GM19193 (cell line): Measurements from ENCODE around the gene CAPZA2.

Source experiments
- POLR2A ChIP-seq: IDR thresholded peaks from 4 replicates; pipeline ENCODE4 v1.6.1; 2011; ENCODE audit not compliant: insufficient read depth, insufficient read length; ENCODE audit errors: extremely low read depth

Gene CAPZA2

DNA sequence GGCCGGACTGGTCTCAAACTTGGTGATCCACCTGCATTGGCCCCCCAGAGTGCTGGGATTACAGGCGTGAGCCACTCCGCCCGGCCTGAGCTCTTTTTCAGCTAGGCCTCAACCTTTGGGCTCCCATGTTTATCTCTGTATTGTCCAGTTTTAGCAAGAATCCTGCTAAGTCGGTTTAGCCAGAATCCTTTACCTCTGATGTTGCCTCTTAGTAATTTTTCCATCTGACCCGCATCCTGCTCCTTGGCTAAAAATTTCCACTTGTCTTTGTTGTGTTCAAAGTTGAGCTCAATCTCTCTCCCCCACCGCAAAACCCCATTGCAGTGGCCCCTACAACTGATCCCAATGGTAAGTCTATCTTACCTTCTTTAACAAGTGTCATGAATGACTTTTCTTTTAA lies 70.2 kb downstream of the CAPZA2 start:
- no peak for TF ChIP-seq POLR2A

DNA sequence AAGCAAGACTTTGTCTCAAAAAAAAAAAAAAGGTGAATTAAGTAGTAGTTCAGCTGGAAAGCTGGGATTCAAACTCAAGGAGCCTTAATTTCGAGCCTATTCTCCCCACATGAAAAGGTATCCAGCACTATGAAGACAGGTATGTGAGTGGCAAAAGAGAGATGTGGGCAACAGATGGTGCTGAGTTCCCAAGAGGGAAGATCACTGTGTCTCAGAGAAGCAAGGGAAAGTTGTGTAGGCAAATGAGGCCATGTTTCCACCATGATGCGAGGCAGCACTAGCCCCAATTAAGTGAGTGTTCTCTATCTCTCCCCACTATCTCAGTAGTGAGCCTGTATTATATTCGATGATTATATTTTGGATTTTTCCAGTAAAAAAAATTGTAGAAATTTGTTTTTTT lies 71.1 kb downstream of the CAPZA2 start:
- no peak for TF ChIP-seq POLR2A

DNA sequence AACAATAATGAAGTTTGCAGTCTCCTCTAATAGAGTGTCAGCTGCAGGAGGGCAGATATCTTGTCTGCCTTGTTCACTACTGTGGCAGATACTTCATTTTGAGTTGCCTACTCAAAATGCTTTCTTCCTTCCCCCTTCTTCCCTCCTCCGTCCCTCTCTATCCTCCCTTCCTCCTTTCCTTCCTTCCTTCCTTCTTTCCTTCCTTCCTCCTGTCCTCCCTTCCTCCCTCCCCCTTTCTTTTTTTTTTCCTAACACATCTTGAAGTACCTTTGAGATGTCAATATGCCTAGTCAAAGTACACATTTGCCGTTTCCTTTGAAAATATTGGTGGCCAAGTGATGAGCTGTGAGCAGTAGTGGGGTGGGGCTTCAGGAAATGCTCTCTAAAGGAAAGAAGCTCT lies 72.2 kb downstream of the CAPZA2 start:
- no peak for TF ChIP-seq POLR2A

DNA sequence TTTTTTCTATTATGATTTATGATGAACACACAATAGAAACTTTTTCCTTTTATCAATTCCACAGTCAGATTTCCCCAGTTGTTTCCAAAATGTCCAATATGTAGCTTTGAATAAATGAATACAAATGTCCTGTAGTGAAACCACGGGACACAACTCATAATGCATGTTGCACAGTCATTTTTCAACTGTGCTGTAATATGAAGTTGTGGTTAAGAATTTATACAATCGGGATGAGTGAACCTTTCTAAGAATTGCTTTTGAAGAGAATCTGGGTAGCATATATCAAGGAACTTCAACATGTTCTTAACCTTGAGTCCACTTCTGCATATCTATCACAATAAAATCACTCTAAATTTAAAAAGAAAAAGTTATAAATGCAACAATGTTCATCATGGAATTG lies 76.3 kb downstream of the CAPZA2 start:
- TF ChIP-seq POLR2A, result no peak

DNA sequence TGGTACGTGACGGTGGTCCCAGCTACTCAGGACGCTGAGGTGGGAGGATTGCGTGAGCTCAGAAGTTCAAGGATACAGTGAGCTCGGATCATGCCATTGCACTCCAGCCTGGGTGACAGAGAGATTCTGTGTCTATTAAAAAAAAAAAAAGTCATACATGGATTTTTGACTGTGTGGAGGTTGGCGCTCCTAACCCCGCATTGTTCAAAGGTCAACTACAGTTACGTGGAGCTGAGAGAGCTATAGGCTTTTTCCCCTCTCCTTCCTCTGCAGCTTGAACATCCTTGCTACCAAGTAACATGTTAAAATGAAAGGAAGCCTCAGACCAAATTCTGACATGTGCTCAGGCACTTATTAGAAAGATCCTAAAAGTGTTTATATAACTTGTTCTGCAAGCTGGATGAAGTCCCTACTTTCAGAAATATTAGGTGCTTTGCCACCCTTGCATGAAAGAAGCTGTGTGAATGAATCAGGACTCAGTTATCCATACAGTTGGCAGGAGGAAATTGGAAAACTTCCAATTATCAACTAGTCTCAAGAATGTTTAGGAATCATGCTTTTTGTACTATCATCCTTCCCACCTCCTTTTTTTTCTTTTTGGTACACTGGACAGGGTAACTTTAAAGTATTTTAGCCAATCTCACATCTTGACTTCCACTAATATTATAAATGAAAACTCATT lies 78.4 kb downstream of the CAPZA2 start:
- no peak for TF ChIP-seq POLR2A

- TF ChIP-seq POLR2A, result no peak
These were observed 80.1 kb downstream of the CAPZA2 start for GRCh38 chr7:116942504-116942903.

DNA sequence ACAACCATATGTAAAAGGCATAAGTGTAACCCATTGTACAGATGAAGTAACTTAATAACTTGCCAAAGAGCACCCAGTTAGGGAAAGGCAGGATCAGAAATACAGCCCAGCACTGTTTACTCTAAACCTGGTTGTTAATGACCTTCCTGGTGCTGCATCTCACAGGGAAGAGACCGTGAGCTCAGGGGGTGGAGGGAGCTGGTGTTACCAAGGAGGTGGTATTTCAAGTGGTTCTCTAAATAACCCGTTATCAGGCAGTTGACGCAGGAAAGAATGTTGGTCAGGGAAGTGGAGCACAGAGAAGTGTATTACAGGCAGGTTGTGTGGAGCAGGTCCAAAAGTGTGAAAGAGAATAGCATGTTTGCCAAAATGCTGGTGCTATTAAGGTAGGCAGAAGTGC lies 86.5 kb downstream of the CAPZA2 start:
- no peak for TF ChIP-seq POLR2A

- TF ChIP-seq POLR2A, result no peak
These were observed 87.8 kb downstream of the CAPZA2 start for GRCh38 chr7:116949941-116950801.

GRCh38 chr7:116950889-116951351 lies 88.5 kb downstream of the CAPZA2 start:
- no peak for TF ChIP-seq POLR2A

- no peak for TF ChIP-seq POLR2A
These were observed 89.2 kb downstream of the CAPZA2 start for GRCh38 chr7:116951366-116952292.

- TF ChIP-seq POLR2A, result no peak
These were observed 90.4 kb downstream of the CAPZA2 start for GRCh38 chr7:116952635-116953371.

DNA sequence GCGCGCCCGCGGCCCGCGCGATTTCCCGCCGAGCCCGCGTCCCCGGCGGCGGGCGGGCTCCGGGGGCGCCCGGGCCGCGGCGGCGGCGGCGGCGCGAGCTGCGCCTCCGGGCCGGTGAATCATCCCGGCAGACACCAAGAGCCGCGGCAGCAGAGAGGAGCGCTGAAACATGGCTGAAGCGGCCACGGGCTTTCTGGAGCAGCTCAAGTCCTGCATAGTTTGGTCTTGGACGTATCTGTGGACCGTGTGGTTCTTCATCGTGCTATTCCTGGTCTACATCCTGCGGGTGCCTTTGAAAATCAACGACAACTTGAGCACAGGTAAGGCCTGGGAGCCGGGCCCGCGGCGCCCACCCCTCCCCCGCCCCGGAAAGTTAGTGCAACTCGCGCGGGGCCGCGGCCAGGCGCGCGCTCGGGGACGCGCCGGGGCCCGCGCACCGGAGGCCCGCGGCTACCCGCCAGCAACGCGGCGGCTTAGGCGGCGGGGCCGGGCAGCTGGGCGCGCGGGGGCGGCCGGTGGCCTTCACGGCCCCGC lies 91.1 kb downstream of the CAPZA2 start, which contains the start of gene ST7:
TSS of gene ST7 (plus strand) at position 130 of the 534 bp plus-strand sequence. CDS start at position 170, 40 bp downstream.
- TF ChIP-seq POLR2A, result peak; percentile 72

DNA sequence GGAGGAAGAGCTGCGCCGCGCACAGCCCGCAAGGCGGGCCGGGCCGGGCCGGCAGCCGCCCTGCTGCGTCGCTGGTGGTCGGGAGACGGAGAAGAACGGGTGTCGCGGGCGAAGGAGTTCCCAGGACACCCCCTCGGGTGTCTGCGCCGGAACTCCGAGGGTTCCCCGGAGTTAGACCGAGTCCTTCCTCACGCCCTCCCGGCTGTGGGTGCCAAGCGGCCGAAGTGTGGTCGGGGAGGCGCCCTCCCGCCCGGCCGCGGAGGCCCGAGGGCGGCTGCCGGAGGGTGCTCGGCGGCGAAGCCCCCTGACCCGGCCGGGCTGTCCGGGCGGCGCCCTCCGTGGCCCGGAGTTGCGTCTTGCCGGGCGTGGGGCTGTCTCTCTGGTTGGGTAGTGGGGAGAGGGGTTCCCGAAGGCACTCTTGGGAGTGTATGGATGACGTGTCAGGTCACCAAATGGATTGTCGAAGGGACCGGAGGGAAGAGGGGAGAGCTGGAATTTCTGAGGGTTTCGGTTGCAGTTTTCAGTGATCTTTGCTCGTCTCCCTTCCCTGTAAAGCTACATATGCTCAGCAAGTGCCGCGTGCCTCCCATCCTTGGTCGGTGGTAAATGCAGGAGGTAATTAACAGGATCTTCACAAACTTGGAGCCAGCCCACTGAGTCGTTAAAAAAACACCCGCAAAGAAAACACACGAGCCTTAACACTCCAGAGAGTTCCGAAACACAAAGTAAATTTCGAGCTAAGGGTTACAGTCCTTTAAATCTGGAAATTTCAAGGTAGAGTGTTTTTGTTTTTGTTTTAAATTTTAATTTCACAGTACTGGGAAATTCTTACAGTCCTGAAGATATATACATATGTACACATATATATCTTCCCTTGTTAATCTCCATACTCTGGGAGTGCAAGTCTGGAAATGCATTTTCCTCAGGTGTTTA lies 91.8 kb downstream of the CAPZA2 start:
- TF ChIP-seq POLR2A, result no peak
